HepG2 (cell line): Measurements from ENCODE around the gene TREML4.

Experiments
- ATF1 ChIP-seq: IDR thresholded peaks from 2 replicates; pipeline ENCODE4 v1.6.1; 2016; ENCODE audit warnings: mild to moderate bottlenecking, control low read depth
- CTCF ChIP-seq: sonication (generic); formaldehyde crosslinking; IDR thresholded peaks from 2 replicates; pipeline ENCODE4 v1.5.0; 2020; ENCODE audit warnings: mild to moderate bottlenecking, missing genetic modification reagents, moderate library complexity
- EEA1 ChIP-seq: sonication (generic); formaldehyde crosslinking; IDR thresholded peaks from 2 replicates; pipeline ENCODE4 v1.5.1; 2020; ENCODE audit warnings: mild to moderate bottlenecking, missing genetic modification reagents, borderline replicate concordance
- EZH2 ChIP-seq: conservative IDR thresholded peaks from 2 replicates; pipeline ENCODE4 v1.6.1; 2012; ENCODE audit warnings: mild to moderate bottlenecking, low read depth, low read length, moderate library complexity
- MTA1 ChIP-seq: sonication (generic); formaldehyde crosslinking; IDR thresholded peaks from 2 replicates; pipeline ENCODE4 v1.4.0; 2020; ENCODE audit warnings: missing genetic modification reagents, mild to moderate bottlenecking, borderline replicate concordance
- REST ChIP-seq, 2 experiments: IDR thresholded peaks; 2 replicates each; pipeline ENCODE4 v1.6.1; 2011 to 2012; ENCODE audit warnings: low read length in 2 of 2, borderline replicate concordance in 1 of 2, low read depth in 1 of 2, mild to moderate bottlenecking in 1 of 2, moderate library complexity in 1 of 2
- SMC3 ChIP-seq: IDR thresholded peaks from 2 replicates; pipeline ENCODE4 v1.6.1; 2011; ENCODE audit warnings: low read length, improper control_type of control experiment
- TAF1 ChIP-seq: sonication (generic); formaldehyde crosslinking; IDR thresholded peaks from 2 replicates; pipeline ENCODE4 v1.4.0; 2020; ENCODE audit warnings: missing genetic modification reagents
- ZNF549 ChIP-seq: sonication (generic); formaldehyde crosslinking; IDR thresholded peaks from 2 replicates; pipeline ENCODE4 v1.5.0; 2020; ENCODE audit warnings: missing genetic modification reagents

- no peak for TF ChIP-seq EEA1 (CRISPR knock-in tag)
- TF ChIP-seq REST (IDR thresholded peaks at IDR 0.05; ENCODE audit: borderline replicate concordance in 1 of 2, low read depth in 1 of 2, low read length in 2 of 2): no peak
- no peak for TF ChIP-seq TAF1 (CRISPR knock-in tag)
- no peak for TF ChIP-seq CTCF (CRISPR knock-in tag)
- no peak for TF ChIP-seq SMC3
- TF ChIP-seq ZNF549: no peak
- TF ChIP-seq EZH2: no peak
- no peak for TF ChIP-seq MTA1 (CRISPR knock-in tag)
- TF ChIP-seq ATF1 (CRISPR knock-in tag): no peak
These were observed 40.3 kb downstream of the TREML4 start for GRCh38 chr6:41268478-41268877.
